Neural progenitor cell (in vitro differentiated cells): ENCODE measurements around the gene TMX1.

Experiments used
- CTCF ChIP-seq: fragments of 200-600 bp; sonication (generic); IDR thresholded peaks from 2 replicates; pipeline ENCODE4 v1.5.1; 2017; ENCODE audit warnings: antibody characterized with exemption, mild to moderate bottlenecking
- EZH2 ChIP-seq: fragments of 200-600 bp; sonication (generic); IDR thresholded peaks from 2 replicates; pipeline ENCODE4 v1.6.1; 2017; ENCODE audit warnings: antibody characterized with exemption, mild to moderate bottlenecking, moderate library complexity
- EZH2phosphoT487 ChIP-seq: fragments of 200-600 bp; sonication (generic); IDR thresholded peaks from 2 replicates; pipeline ENCODE4 v1.6.1; 2017; ENCODE audit warnings: antibody characterized with exemption

DNA sequence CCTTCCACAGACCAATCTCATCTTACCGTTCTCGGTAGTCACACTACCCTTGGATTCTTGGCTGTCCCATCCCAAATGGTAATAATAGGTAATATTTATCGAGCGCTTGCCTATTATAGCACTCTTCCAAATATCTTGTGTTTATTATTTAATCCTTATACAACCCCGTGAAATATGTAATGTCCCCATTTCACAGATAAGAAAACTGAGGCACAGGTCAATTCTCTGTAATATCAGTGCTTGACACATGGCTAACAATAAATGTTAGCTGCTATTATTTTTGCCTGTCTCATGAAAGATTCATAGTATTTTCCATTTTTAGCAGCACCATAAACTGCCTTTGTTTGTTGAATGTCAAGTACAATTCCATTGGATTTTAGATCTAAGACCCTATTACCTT, 4.5 kb downstream of the TMX1 start:
- TF ChIP-seq CTCF, result no peak
- no peak for TF ChIP-seq EZH2
- TF ChIP-seq EZH2phosphoT487, result no peak
